ENCODE results near the gene KHSRP.

KHSRP gene

GRCh38 chr19:6465006-6465405 is 40.4 kb upstream of the KHSRP start:
- no peak for DNase-seq (ENCODE audit: low read depth, low spot score)
- TF ChIP-seq POLR2AphosphoS5 (IDR thresholded peaks at IDR 0.05; ENCODE audit: borderline replicate concordance, low read depth, low read length) (no peak), EZH2 (IDR thresholded peaks at IDR 0.05) (no peak), FOXP2 (optimal IDR thresholded peaks at IDR 0.05; ENCODE audit: control extremely low read depth, extremely low read length, insufficient read depth) (no peak)
- no peaks in the 10 kb centered on the region for H3K9me3 ChIP-seq (ENCODE audit: low read depth, low read length)
- no peak overlapping the region for H3K9ac ChIP-seq (ENCODE audit: insufficient read length)
- H3K4me3 ChIP-seq, result no peak overlapping the region
- no peaks in the 10 kb centered on the region for H3K36me3 ChIP-seq (ENCODE audit: insufficient read depth, low read length)
- H3K27ac ChIP-seq, result no peak overlapping the region

- Histone ChIP-seq H3K4me3 (no peak within 1 kb of the TSS), H3K9ac (ENCODE audit: insufficient read length) (no peak within 1 kb of the TSS), H3K36me3 (ENCODE audit: insufficient read depth, low read length) (no peaks in the 10 kb centered on the region), H3K27ac (no peak within 1 kb of the TSS), H3K9me3 (ENCODE audit: low read depth, low read length) (no peaks in the 10 kb centered on the region)
- TF ChIP-seq FOXP2 (optimal IDR thresholded peaks at IDR 0.05; ENCODE audit: control extremely low read depth, extremely low read length, insufficient read depth), result no peak
- TF ChIP-seq POLR2AphosphoS5 (IDR thresholded peaks at IDR 0.05; ENCODE audit: borderline replicate concordance, low read depth, low read length), result no peak
- TF ChIP-seq EZH2 (IDR thresholded peaks at IDR 0.05), result no peak
- no peak for DNase-seq (ENCODE audit: low read depth, low spot score)
Measured at GRCh38 chr19:6464070-6464873, 39.7 kb upstream of the KHSRP start, which contains the start of gene CRB3. TSS of gene CRB3 (plus strand) at chr19:6464271. CDS start at chr19:6464702, 431 bp downstream.

- Histone ChIP-seq H3K4me3 (peak overlapping the region; percentile 85), H3K9me3 (ENCODE audit: low read depth, low read length) (no peaks in the 10 kb centered on the region), H3K36me3 (ENCODE audit: insufficient read depth, low read length) (peaks cover 4% of the 10 kb centered on the region; the same call in 1 of the 2 replicates), H3K27ac (no peak overlapping the region), H3K9ac (ENCODE audit: insufficient read length) (peak overlapping the region; percentile 71)
- TF ChIP-seq EZH2 (IDR thresholded peaks at IDR 0.05), result no peak
- no peak for TF ChIP-seq FOXP2 (optimal IDR thresholded peaks at IDR 0.05; ENCODE audit: control extremely low read depth, extremely low read length, insufficient read depth)
- no peak for TF ChIP-seq POLR2AphosphoS5 (IDR thresholded peaks at IDR 0.05; ENCODE audit: borderline replicate concordance, low read depth, low read length)
- peak; percentile 88 for DNase-seq (ENCODE audit: low read depth, low spot score)
Measured at GRCh38 chr19:6460099-6460884, 35.7 kb upstream of the KHSRP start.

GRCh38 chr19:6459262-6460098 is 34.9 kb upstream of the KHSRP start, which contains the start of gene SLC25A23:
TSS of gene SLC25A23 (minus strand) at chr19:6459792. CDS start at chr19:6459628, 164 bp downstream.
- DNase-seq (ENCODE audit: low read depth, low spot score), result peak; percentile 8
- TF ChIP-seq FOXP2 (optimal IDR thresholded peaks at IDR 0.05; ENCODE audit: control extremely low read depth, extremely low read length, insufficient read depth) (no peak), POLR2AphosphoS5 (IDR thresholded peaks at IDR 0.05; ENCODE audit: borderline replicate concordance, low read depth, low read length) (peak; percentile 47; the same call in 1 of the 2 replicates)
- Histone ChIP-seq H3K9ac (ENCODE audit: insufficient read length) (peak within 1 kb of the TSS; percentile 71), H3K9me3 (ENCODE audit: low read depth, low read length) (no peaks in the 10 kb centered on the region), H3K4me3 (peak within 1 kb of the TSS; percentile 85), H3K36me3 (ENCODE audit: insufficient read depth, low read length) (peaks cover 12% of the 10 kb centered on the region; the same call in 1 of the 2 replicates), H3K27ac (no peak within 1 kb of the TSS)

GRCh38 chr19:6458695-6459261 is 34.2 kb upstream of the KHSRP start:
- H3K9me3 ChIP-seq (ENCODE audit: low read depth, low read length), result no peaks in the 10 kb centered on the region
- H3K27ac ChIP-seq, result no peak overlapping the region
- H3K4me3 ChIP-seq, result peak overlapping the region; percentile 85
- H3K36me3 ChIP-seq (ENCODE audit: insufficient read depth, low read length), result peaks cover 19% of the 10 kb centered on the region; the same call in 1 of the 2 replicates
- peak overlapping the region; percentile 71 for H3K9ac ChIP-seq (ENCODE audit: insufficient read length)
- TF ChIP-seq EZH2 (IDR thresholded peaks at IDR 0.05) (no peak), FOXP2 (optimal IDR thresholded peaks at IDR 0.05; ENCODE audit: control extremely low read depth, extremely low read length, insufficient read depth) (no peak), POLR2AphosphoS5 (IDR thresholded peaks at IDR 0.05; ENCODE audit: borderline replicate concordance, low read depth, low read length) (no peak)
- DNase-seq (ENCODE audit: low read depth, low spot score), result no peak

- H3K9me3 ChIP-seq (ENCODE audit: low read depth, low read length), result no peaks in the 10 kb centered on the region
- H3K4me3 ChIP-seq, result peak overlapping the region; percentile 85
- H3K9ac ChIP-seq (ENCODE audit: insufficient read length), result no peak overlapping the region
- TF ChIP-seq FOXP2 (optimal IDR thresholded peaks at IDR 0.05; ENCODE audit: control extremely low read depth, extremely low read length, insufficient read depth) (no peak), POLR2AphosphoS5 (IDR thresholded peaks at IDR 0.05; ENCODE audit: borderline replicate concordance, low read depth, low read length) (no peak), EZH2 (IDR thresholded peaks at IDR 0.05) (no peak)
- H3K27ac ChIP-seq, result no peak overlapping the region
- DNase-seq (ENCODE audit: low read depth, low spot score), result no peak
- H3K36me3 ChIP-seq (ENCODE audit: insufficient read depth, low read length), result peaks cover 25% of the 10 kb centered on the region; the same call in 1 of the 2 replicates
Measured at GRCh38 chr19:6457958-6458694, 33.5 kb upstream of the KHSRP start.

- no peak for TF ChIP-seq EZH2 (IDR thresholded peaks at IDR 0.05)
- TF ChIP-seq FOXP2 (optimal IDR thresholded peaks at IDR 0.05; ENCODE audit: control extremely low read depth, extremely low read length, insufficient read depth), result no peak
- TF ChIP-seq POLR2AphosphoS5 (IDR thresholded peaks at IDR 0.05; ENCODE audit: borderline replicate concordance, low read depth, low read length), result no peak
- Histone ChIP-seq H3K9ac (ENCODE audit: insufficient read length) (no peak overlapping the region), H3K9me3 (ENCODE audit: low read depth, low read length) (no peaks in the 10 kb centered on the region), H3K27ac (no peak overlapping the region), H3K36me3 (ENCODE audit: insufficient read depth, low read length) (peaks cover 25% of the 10 kb centered on the region; the same call in 1 of the 2 replicates), H3K4me3 (no peak overlapping the region)
- DNase-seq (ENCODE audit: low read depth, low spot score), result no peak
Measured at GRCh38 chr19:6455924-6456323, 31.3 kb upstream of the KHSRP start.
